Keratinocyte (primary cell): ENCODE results near the gene DET1. TPM values are rescaled to one million over a fixed set of nuclear protein-coding genes. Genes with fewer than 3 reads are reported as not detected.
"Not testable (repeated sequence)": the region's sequence is repeated elsewhere in the genome, so short reads cannot be mapped to it uniquely, and the experiment has no call there.

Experiments used
- DNase-seq: peaks from one replicate; pipeline ENCODE4 v3.0.0-alpha.2; 2011; ENCODE audit warnings: low read depth, missing footprints, low spot score
- FAIRE-seq: peaks from 2 replicates; lab custom pipeline; 2011; peaks lifted over from hg19 to GRCh38; lab: Jason Lieb, UNC
- H2AFZ ChIP-seq: 2 replicates; pipeline ENCODE4 v1.6.0; 2012; ENCODE audit warnings: low read length, control low read depth, inconsistent platforms; ENCODE audit not compliant: control insufficient read depth
- H3K27ac ChIP-seq: 2 replicates; pipeline ENCODE4 v1.5.1; 2011; ENCODE audit warnings: low read length; ENCODE audit not compliant: control insufficient read depth, insufficient read depth
- H3K27me3 ChIP-seq: 3 replicates; pipeline ENCODE4 v1.6.0; 2011; ENCODE audit warnings: low read length; ENCODE audit not compliant: control insufficient read depth, insufficient read depth; ENCODE audit errors: extremely low read depth
- H3K36me3 ChIP-seq, 2 experiments: 2 replicates in 1 of 2; 3 replicates in 1 of 2; pipeline ENCODE4 v1.5.1; 2011; ENCODE audit warnings: low read length in 2 of 2, mild to moderate bottlenecking in 1 of 2; ENCODE audit not compliant: control insufficient read depth in 2 of 2, insufficient read depth in 2 of 2; ENCODE audit errors: extremely low read depth in 1 of 2
- H3K4me1 ChIP-seq: 3 replicates; pipeline ENCODE4 v1.5.1; 2011; ENCODE audit warnings: low read length; ENCODE audit not compliant: control insufficient read depth, insufficient read depth; ENCODE audit errors: extremely low read depth
- H3K4me2 ChIP-seq: 3 replicates; pipeline ENCODE4 v1.6.0; 2011; ENCODE audit warnings: low read depth, low read length; ENCODE audit not compliant: control insufficient read depth, insufficient read depth; ENCODE audit errors: extremely low read depth
- H3K4me3 ChIP-seq, 3 experiments: fragments of 200-600 bp in 1 of 3; sonication (generic) in 1 of 3; 2 replicates in 2 of 3; 3 replicates in 1 of 3; pipeline ENCODE4 v1.5.1; 2011 to 2016; ENCODE audit warnings: low read length in 3 of 3, mild to moderate bottlenecking in 3 of 3, control low read depth in 2 of 3, inconsistent platforms in 1 of 3, low read depth in 1 of 3, mixed read lengths in 1 of 3, mixed run types in 1 of 3, moderate library complexity in 1 of 3; ENCODE audit not compliant: control insufficient read depth in 2 of 3, insufficient read depth in 2 of 3; ENCODE audit errors: extremely low read depth in 1 of 3
- H3K79me2 ChIP-seq: 2 replicates; pipeline ENCODE4 v1.6.0; 2012; ENCODE audit warnings: low read length; ENCODE audit not compliant: control insufficient read depth, insufficient read depth
- H3K9ac ChIP-seq: 3 replicates; pipeline ENCODE4 v1.6.0; 2011; ENCODE audit warnings: low read length; ENCODE audit not compliant: control insufficient read depth, insufficient read depth; ENCODE audit errors: extremely low read depth
- H3K9me1 ChIP-seq: 3 replicates; pipeline ENCODE4 v1.6.0; 2011; ENCODE audit warnings: low read length; ENCODE audit not compliant: control insufficient read depth, insufficient read depth; ENCODE audit errors: extremely low read depth
- H3K9me3 ChIP-seq: 2 replicates; pipeline ENCODE4 v1.5.1; 2012; ENCODE audit warnings: low read depth, low read length; ENCODE audit not compliant: control insufficient read depth
- H4K20me1 ChIP-seq: 3 replicates; pipeline ENCODE4 v1.6.0; 2011; ENCODE audit warnings: low read length; ENCODE audit not compliant: control insufficient read depth, insufficient read depth; ENCODE audit errors: extremely low read depth
- CTCF ChIP-seq, 3 experiments: IDR thresholded peaks in 1 of 3; conservative IDR thresholded peaks in 1 of 3; optimal IDR thresholded peaks in 1 of 3; 2 replicates in 2 of 3; 3 replicates in 1 of 3; pipeline versions ENCODE3 to v1.5.1; 2011; ENCODE audit warnings: low read length in 3 of 3, mild to moderate bottlenecking in 3 of 3, moderate library complexity in 2 of 3, control low read depth in 1 of 3, inconsistent platforms in 1 of 3; ENCODE audit not compliant: insufficient read depth in 2 of 3; ENCODE audit errors: extremely low read depth in 1 of 3
- EZH2 ChIP-seq: IDR thresholded peaks from one replicate; pipeline ENCODE4 v1.6.1; 2012; ENCODE audit warnings: inconsistent platforms, mild to moderate bottlenecking, low read length, moderate library complexity
- dilution Hi-C: fragments of 300-500 bp; cut with MboI; formaldehyde crosslinking; loops from one replicate; pipeline ENCODE4 v1.7.0; 2020; ENCODE audit warnings: low sequenced_read_pairs; ENCODE audit not compliant: extremely low pct_ligation_motif_present
- polyA plus RNA-seq, 5 experiments: library from polyadenylated mRNA; depleted of rRNA in 3 of 5; stranded (reverse) in 3 of 5; stranded (forward) in 1 of 5; unstranded in 1 of 5; fragments of >200 nt; gene quantifications; 1 replicate in 1 of 5; 2 replicates in 3 of 5; 3 replicates in 1 of 5; pipeline versions ENCODE4 v1.2.1 to v1.2.3, GENCODE V29; 2011 to 2012; ENCODE audit warnings: missing spikeins in 2 of 5, low read depth in 1 of 5, low replicate concordance in 1 of 5

Gene DET1
- polyA plus RNA-seq, 1 donor (not counting 4 experiments of a cell fraction or from before 2014, with no cell fraction given), result 1.1 TPM

GRCh38 chr15:88545578-88546247 is 768 bp downstream of the DET1 start:
- H3K4me3 ChIP-seq, result peak overlapping the region; percentile 60 to 87 (median 85)
- H3K4me2 ChIP-seq, result peak overlapping the region; percentile 69
- H3K27me3 ChIP-seq, H4K20me1 ChIP-seq, H3K36me3 ChIP-seq, H3K9me3 ChIP-seq, H3K9me1 ChIP-seq, H3K79me2 ChIP-seq, H3K4me1 ChIP-seq, DNase-seq, dilution Hi-C loops, FAIRE-seq: not testable (repeated sequence)
- peak overlapping the region; percentile 80 for H3K9ac ChIP-seq
- peak overlapping the region; percentile 85 for H3K27ac ChIP-seq
- H2AFZ ChIP-seq, result peak overlapping the region; percentile 96

GRCh38 chr15:88543065-88543776 is 3.3 kb downstream of the DET1 start:
- H2AFZ ChIP-seq, result no peak overlapping the region
- H3K36me3 ChIP-seq, result no peaks in the 10 kb centered on the region
- no peaks in the 10 kb centered on the region for H3K9me1 ChIP-seq
- H3K4me3 ChIP-seq, result no peak overlapping the region
- no peaks in the 10 kb centered on the region for H3K79me2 ChIP-seq
- DNase-seq (no peak), FAIRE-seq (no peak)
- no peak overlapping the region for H3K9ac ChIP-seq
- no peaks in the 10 kb centered on the region for H3K4me1 ChIP-seq
- no peak overlapping the region for H3K27ac ChIP-seq
- no peak for TF ChIP-seq CTCF (optimal IDR thresholded peaks at IDR 0.05 in 1 of 3, IDR thresholded peaks at IDR 0.05 in 1 of 3, conservative IDR thresholded peaks at IDR 0.05 in 1 of 3; ENCODE audit: extremely low read depth in 1 of 3, insufficient read depth in 2 of 3, low read length in 3 of 3)
- no peak for TF ChIP-seq EZH2
- no peak overlapping the region for H3K4me2 ChIP-seq
- H3K27me3 ChIP-seq, result no peaks in the 10 kb centered on the region
- dilution Hi-C loops, result no loop called here
- H3K9me3 ChIP-seq, result no peaks in the 10 kb centered on the region
- no peaks in the 10 kb centered on the region for H4K20me1 ChIP-seq
